K562 (cell line): Measurements from ENCODE around the gene ALDH1A2. TPM values are rescaled to one million over a fixed set of nuclear protein-coding genes. Genes with fewer than 3 reads are reported as not detected.

Experiments
- ARID2 ChIP-seq: fragments of 450-650 bp; IDR thresholded peaks from 2 replicates; pipeline ENCODE4 v1.6.1; 2017; ENCODE audit warnings: antibody characterized with exemption, mild to moderate bottlenecking
- ATF1 ChIP-seq, 2 experiments: fragments of 450-650 bp in 1 of 2; IDR thresholded peaks; 2 replicates each; pipeline ENCODE4 v1.6.1; 2016; ENCODE audit warnings: missing compliant biosample characterization in 1 of 2, missing genetic modification characterization in 1 of 2
- CBX3 ChIP-seq, 2 experiments: IDR thresholded peaks; 1 replicate in 1 of 2; 2 replicates in 1 of 2; pipeline ENCODE4 v1.6.1; 2012; ENCODE audit warnings: inconsistent platforms in 2 of 2, low read length in 2 of 2, borderline replicate concordance in 1 of 2, control low read depth in 1 of 2
- CREM ChIP-seq: IDR thresholded peaks from 2 replicates; pipeline ENCODE4 v1.6.1; 2014; ENCODE audit warnings: antibody characterized with exemption, low read depth
- DPF2 ChIP-seq: fragments of 450-650 bp; IDR thresholded peaks from 2 replicates; pipeline ENCODE4 v1.6.1; 2016
- ERF ChIP-seq: fragments of 450-650 bp; formaldehyde crosslinking; IDR thresholded peaks from 2 replicates; pipeline ENCODE4 v1.4.0; 2020; ENCODE audit warnings: mild to moderate bottlenecking, mixed read lengths
- ETS1 ChIP-seq: conservative IDR thresholded peaks from 2 replicates; pipeline ENCODE4 v1.6.1; 2011; ENCODE audit warnings: low read depth, mild to moderate bottlenecking, low read length; ENCODE audit not compliant: control insufficient read depth
- ETV1 ChIP-seq: fragments of 450-650 bp; conservative IDR thresholded peaks from 2 replicates; pipeline ENCODE4 v1.6.1; 2016; ENCODE audit warnings: missing genetic modification characterization, control low read depth, low read depth, missing compliant biosample characterization
- HDGF ChIP-seq: fragments of 450-650 bp; IDR thresholded peaks from 2 replicates; pipeline ENCODE4 v1.6.1; 2016
- HLTF ChIP-seq: fragments of 450-650 bp; IDR thresholded peaks from 2 replicates; pipeline ENCODE4 v1.6.1; 2016
- HNRNPUL1 ChIP-seq: fragments of 200-400 bp; formaldehyde crosslinking; IDR thresholded peaks from 2 replicates; pipeline ENCODE4 v1.6.1; 2017; ENCODE audit warnings: low read length
- L3MBTL2 ChIP-seq: fragments of 450-650 bp; IDR thresholded peaks from 2 replicates; pipeline ENCODE4 v1.6.1; 2016; ENCODE audit warnings: mild to moderate bottlenecking, moderate library complexity
- LARP7 ChIP-seq: fragments of 450-650 bp; IDR thresholded peaks from 2 replicates; pipeline ENCODE4 v1.6.1; 2016
- NR1H2 ChIP-seq: sonication (generic); formaldehyde crosslinking; IDR thresholded peaks from 2 replicates; pipeline ENCODE4 v1.4.0; 2020; ENCODE audit warnings: mild to moderate bottlenecking, missing genetic modification reagents
- PCBP1 ChIP-seq: fragments of 200-400 bp; formaldehyde crosslinking; IDR thresholded peaks from 2 replicates; pipeline ENCODE4 v1.6.1; 2018; ENCODE audit warnings: mild to moderate bottlenecking, low read depth, low read length; ENCODE audit not compliant: poor library complexity, severe bottlenecking
- PCBP2 ChIP-seq: fragments of 200-400 bp; formaldehyde crosslinking; IDR thresholded peaks from 2 replicates; pipeline ENCODE4 v1.6.1; 2018; ENCODE audit warnings: low read length, low read depth, mild to moderate bottlenecking, moderate library complexity; ENCODE audit not compliant: poor library complexity, severe bottlenecking
- RAD51 ChIP-seq: fragments of 450-650 bp; IDR thresholded peaks from 2 replicates; pipeline ENCODE4 v1.7.1; 2016; ENCODE audit warnings: low read depth, mild to moderate bottlenecking, borderline replicate concordance
- RBFOX2 ChIP-seq: fragments of 200-400 bp; formaldehyde crosslinking; IDR thresholded peaks from 2 replicates; pipeline ENCODE4 v1.6.1; 2017; ENCODE audit warnings: low read depth, mild to moderate bottlenecking, low read length, moderate library complexity
- SP1 ChIP-seq: sonication (generic); formaldehyde crosslinking; IDR thresholded peaks from 2 replicates; pipeline ENCODE4 v1.8.1; 2022; ENCODE audit warnings: mild to moderate bottlenecking, missing genetic modification reagents
- ZBTB17 ChIP-seq: fragments of 450-650 bp; formaldehyde crosslinking; IDR thresholded peaks from 2 replicates; pipeline ENCODE4 v1.4.0; 2020; ENCODE audit warnings: mild to moderate bottlenecking
- ZNF263 ChIP-seq: sonication (generic); formaldehyde crosslinking; IDR thresholded peaks from 2 replicates; pipeline ENCODE4 v1.8.0; 2022; ENCODE audit warnings: mild to moderate bottlenecking, missing genetic modification reagents, borderline replicate concordance
- ZNF644 ChIP-seq: fragments of 200-800 bp; sonication (Bioruptor generic); IDR thresholded peaks from 2 replicates; pipeline ENCODE4 v1.6.1; 2016; ENCODE audit warnings: low read depth, missing genetic modification characterization, missing compliant biosample characterization
- polyA plus RNA-seq, 8 experiments: library from polyadenylated mRNA; depleted of rRNA in 4 of 8; stranded (reverse) in 5 of 8; unstranded in 3 of 8; fragments of >200 nt; fragmentation: Nextera tagmentation in 2 of 8; fragmentation: Illumina TruSeq in 1 of 8; extraction: Ambion mirVana in 2 of 8; extraction: Trizol in 1 of 8; gene quantifications; 2 replicates each; pipeline versions ENCODE4 v1.2.1 to v1.2.3, GENCODE V29; 2011 to 2014; ENCODE audit warnings: inconsistent platforms in 1 of 8, missing spikeins in 1 of 8
- total RNA-seq, 7 experiments: library from RNA; depleted of rRNA in 6 of 7; stranded (reverse); fragments of >200 nt in 6 of 7; fragmentation: Illumina TruSeq in 2 of 7; extraction: Trizol in 2 of 7; gene quantifications; 2 replicates each; pipeline versions ENCODE4 v1.2.1 to v1.2.3, GENCODE V29; 2011 to 2021; ENCODE audit warnings: low replicate concordance in 1 of 7
- TF ChIP-seq, protein P1 (sequence below): fragments of 450-650 bp; IDR thresholded peaks from 2 replicates; pipeline ENCODE4 v1.6.1; 2017; ENCODE audit warnings: antibody characterized with exemption, mild to moderate bottlenecking

Gene ALDH1A2
- total and polyA plus RNA-seq, 9 of the 15 experiments (the other 6 are each of a cell fraction or from before 2014, with no cell fraction given), result 115 to 393 (median 333) TPM

DNA sequence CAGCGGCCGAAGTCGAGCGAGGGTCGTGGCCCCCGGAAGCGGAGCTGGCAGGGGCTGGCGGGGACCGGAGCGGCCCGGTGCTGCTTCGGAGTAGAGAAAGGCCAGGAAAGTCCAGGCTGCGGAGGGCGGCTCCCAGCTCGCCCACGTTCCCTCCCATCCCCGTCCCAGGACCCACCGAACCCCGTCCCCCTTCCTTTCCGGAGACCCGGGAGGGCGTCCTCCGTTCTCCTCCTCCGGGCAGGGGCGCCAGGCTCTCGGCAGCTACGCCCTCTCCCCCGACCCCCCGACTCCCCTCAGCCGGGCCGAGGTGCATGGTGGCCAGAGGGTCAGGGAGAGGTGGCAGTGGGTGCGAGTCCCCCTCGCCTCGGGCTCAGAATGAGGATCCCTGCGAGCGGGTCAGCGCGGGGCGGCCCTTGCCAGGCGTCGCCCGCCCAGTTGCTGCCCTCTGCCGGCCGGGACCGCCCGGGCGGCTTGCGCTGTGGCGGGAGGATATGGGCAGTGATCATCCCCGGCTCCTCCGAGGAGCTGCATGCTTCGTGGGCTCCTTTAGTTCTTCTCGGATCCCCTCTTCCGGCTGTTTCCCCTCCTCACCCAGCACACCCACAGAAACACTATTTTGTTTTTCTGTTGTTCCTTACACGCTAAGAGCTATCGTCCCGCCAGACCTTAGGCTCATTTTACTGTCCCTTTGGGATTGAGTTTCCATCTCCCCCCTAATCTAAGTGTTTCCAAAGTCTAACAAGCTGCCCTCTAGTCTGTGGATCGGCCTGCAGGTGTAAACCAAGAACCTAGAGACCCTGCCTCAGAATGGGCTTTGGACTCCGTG, 744 bp upstream of the ALDH1A2 start (continued):
- TF ChIP-seq, protein P1, sequence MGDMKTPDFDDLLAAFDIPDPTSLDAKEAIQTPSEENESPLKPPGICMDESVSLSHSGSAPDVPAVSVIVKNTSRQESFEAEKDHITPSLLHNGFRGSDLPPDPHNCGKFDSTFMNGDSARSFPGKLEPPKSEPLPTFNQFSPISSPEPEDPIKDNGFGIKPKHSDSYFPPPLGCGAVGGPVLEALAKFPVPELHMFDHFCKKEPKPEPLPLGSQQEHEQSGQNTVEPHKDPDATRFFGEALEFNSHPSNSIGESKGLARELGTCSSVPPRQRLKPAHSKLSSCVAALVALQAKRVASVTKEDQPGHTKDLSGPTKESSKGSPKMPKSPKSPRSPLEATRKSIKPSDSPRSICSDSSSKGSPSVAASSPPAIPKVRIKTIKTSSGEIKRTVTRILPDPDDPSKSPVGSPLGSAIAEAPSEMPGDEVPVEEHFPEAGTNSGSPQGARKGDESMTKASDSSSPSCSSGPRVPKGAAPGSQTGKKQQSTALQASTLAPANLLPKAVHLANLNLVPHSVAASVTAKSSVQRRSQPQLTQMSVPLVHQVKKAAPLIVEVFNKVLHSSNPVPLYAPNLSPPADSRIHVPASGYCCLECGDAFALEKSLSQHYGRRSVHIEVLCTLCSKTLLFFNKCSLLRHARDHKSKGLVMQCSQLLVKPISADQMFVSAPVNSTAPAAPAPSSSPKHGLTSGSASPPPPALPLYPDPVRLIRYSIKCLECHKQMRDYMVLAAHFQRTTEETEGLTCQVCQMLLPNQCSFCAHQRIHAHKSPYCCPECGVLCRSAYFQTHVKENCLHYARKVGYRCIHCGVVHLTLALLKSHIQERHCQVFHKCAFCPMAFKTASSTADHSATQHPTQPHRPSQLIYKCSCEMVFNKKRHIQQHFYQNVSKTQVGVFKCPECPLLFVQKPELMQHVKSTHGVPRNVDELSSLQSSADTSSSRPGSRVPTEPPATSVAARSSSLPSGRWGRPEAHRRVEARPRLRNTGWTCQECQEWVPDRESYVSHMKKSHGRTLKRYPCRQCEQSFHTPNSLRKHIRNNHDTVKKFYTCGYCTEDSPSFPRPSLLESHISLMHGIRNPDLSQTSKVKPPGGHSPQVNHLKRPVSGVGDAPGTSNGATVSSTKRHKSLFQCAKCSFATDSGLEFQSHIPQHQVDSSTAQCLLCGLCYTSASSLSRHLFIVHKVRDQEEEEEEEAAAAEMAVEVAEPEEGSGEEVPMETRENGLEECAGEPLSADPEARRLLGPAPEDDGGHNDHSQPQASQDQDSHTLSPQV, result peak; percentile 16; the same call in 1 of the 2 replicates
- no peak for TF ChIP-seq ATF1 (CRISPR knock-in tag; IDR thresholded peaks at IDR 0.05)
- TF ChIP-seq ATF1 (tag; IDR thresholded peaks at IDR 0.05), result peak; percentile 18; the same call in 1 of the 2 replicates
- peak; percentile 64 for TF ChIP-seq SP1 (CRISPR knock-in tag)
- TF ChIP-seq HLTF, result 0 out of 2 replicates have a peak, but pooled peaks have one; percentile 39
- 0 out of 2 replicates have a peak, but pooled peaks have one; percentile 18 for TF ChIP-seq ETS1
- TF ChIP-seq DPF2, result 0 out of 2 replicates have a peak, but pooled peaks have one; percentile 26
- TF ChIP-seq ARID2, result 0 out of 2 replicates have a peak, but pooled peaks have one; percentile 3
- TF ChIP-seq ETV1 (tag), result 0 out of 2 replicates have a peak, but pooled peaks have one; percentile 27
- TF ChIP-seq ZBTB17 (CRISPR knock-in tag), result 0 out of 2 replicates have a peak, but pooled peaks have one; percentile 24
- TF ChIP-seq CBX3 (IDR thresholded peaks at IDR 0.05; ENCODE audit: borderline replicate concordance in 1 of 2, low read length in 2 of 2), result no peak; a peak in 1 of 3 replicates
- peak; percentile 78 for TF ChIP-seq ZNF263
- TF ChIP-seq CREM, result no peak
- peak; percentile 18; the same call in 1 of the 2 replicates for TF ChIP-seq NR1H2 (CRISPR knock-in tag)
- TF ChIP-seq ERF (CRISPR knock-in tag), result no peak
- no peak for TF ChIP-seq RAD51
- TF ChIP-seq RBFOX2, result peak; percentile 69
- TF ChIP-seq HDGF, result no peak
- TF ChIP-seq HNRNPUL1, result no peak
- no peak for TF ChIP-seq LARP7
- TF ChIP-seq ZNF644 (tag), result no peak
- TF ChIP-seq PCBP2, result peak; percentile 2
- TF ChIP-seq PCBP1, result peak; percentile 81
- peak; percentile 47; the same call in 1 of the 2 replicates for TF ChIP-seq L3MBTL2
